Epithelial cell of prostate (primary cell): Measurements from ENCODE around the gene MAD1L1.

Experiments used
- DNase-seq: peaks from one replicate; pipeline ENCODE4 v3.0.0-alpha.2; 2011; ENCODE audit warnings: low read depth, low spot score
- H3K27ac ChIP-seq: fragments of 450-650 bp; 2 replicates; pipeline ENCODE4 v1.5.1; 2017; ENCODE audit warnings: mild to moderate bottlenecking

Gene MAD1L1

GRCh38 chr7:2203766-2204300 is 28.9 kb downstream of the MAD1L1 start:
- no peak for DNase-seq
- no peak overlapping the region for H3K27ac ChIP-seq

- no peak overlapping the region for H3K27ac ChIP-seq
- no peak for DNase-seq
Observed at GRCh38 chr7:2202901-2203765, 29.6 kb downstream of the MAD1L1 start.

GRCh38 chr7:2202361-2202761 is 30.4 kb downstream of the MAD1L1 start:
- no peak for DNase-seq
- no peak overlapping the region for H3K27ac ChIP-seq

GRCh38 chr7:2201686-2202360 is 30.9 kb downstream of the MAD1L1 start:
- H3K27ac ChIP-seq = no peak overlapping the region
- no peak for DNase-seq

- H3K27ac ChIP-seq = no peak overlapping the region
- no peak for DNase-seq
Observed at GRCh38 chr7:2201128-2201527, 31.6 kb downstream of the MAD1L1 start.

- DNase-seq = no peak
Observed at GRCh38 chr7:2200584-2200980, 32.2 kb downstream of the MAD1L1 start.

GRCh38 chr7:2199956-2200583 is 32.7 kb downstream of the MAD1L1 start:
- no peak for DNase-seq
- no peak overlapping the region for H3K27ac ChIP-seq

More at GRCh38 chr7:2200584-2200980, 32.2 kb downstream of the MAD1L1 start:
- H3K27ac ChIP-seq = no peak overlapping the region

GRCh38 chr7:2199528-2199927 is 33.2 kb downstream of the MAD1L1 start:
- DNase-seq = no peak

GRCh38 chr7:2198760-2199159 is 34.0 kb downstream of the MAD1L1 start:
- DNase-seq = no peak
- H3K27ac ChIP-seq = no peak overlapping the region

More at GRCh38 chr7:2199528-2199927, 33.2 kb downstream of the MAD1L1 start:
- H3K27ac ChIP-seq = no peak overlapping the region

- no peak overlapping the region for H3K27ac ChIP-seq
- no peak for DNase-seq
Observed at GRCh38 chr7:2198206-2198605, 34.5 kb downstream of the MAD1L1 start.

- DNase-seq = no peak
- no peak overlapping the region for H3K27ac ChIP-seq
Observed at GRCh38 chr7:2197436-2198155, 35.1 kb downstream of the MAD1L1 start.

- no peak for DNase-seq
Observed at GRCh38 chr7:2196381-2197378, 36.1 kb downstream of the MAD1L1 start.

GRCh38 chr7:2195400-2196246 is 37.1 kb downstream of the MAD1L1 start:
- H3K27ac ChIP-seq = peak overlapping the region; percentile 42

More at GRCh38 chr7:2196381-2197378, 36.1 kb downstream of the MAD1L1 start:
- H3K27ac ChIP-seq = peak overlapping the region; percentile 42

GRCh38 chr7:2193575-2194305 is 39.0 kb downstream of the MAD1L1 start:
- no peak overlapping the region for H3K27ac ChIP-seq
- DNase-seq = no peak

More at GRCh38 chr7:2195400-2196246, 37.1 kb downstream of the MAD1L1 start:
- peak; percentile 20 for DNase-seq

GRCh38 chr7:2192831-2193534 is 39.8 kb downstream of the MAD1L1 start:
- no peak overlapping the region for H3K27ac ChIP-seq
- DNase-seq = no peak

- no peak for DNase-seq
Observed at GRCh38 chr7:2191016-2191415, 41.7 kb downstream of the MAD1L1 start.

GRCh38 chr7:2190531-2190930 is 42.2 kb downstream of the MAD1L1 start:
- no peak for DNase-seq
- peak overlapping the region; percentile 57 for H3K27ac ChIP-seq

More at GRCh38 chr7:2191016-2191415, 41.7 kb downstream of the MAD1L1 start:
- H3K27ac ChIP-seq = peak overlapping the region; percentile 57
